H1 (cell line): Measurements from ENCODE around the gene LCE3C. TPM values are rescaled to one million over a fixed set of nuclear protein-coding genes. Genes with fewer than 3 reads are reported as not detected.

Experiments
- CTCF ChIA-PET: fragments of 300-600 bp; sonication (Branson Sonifier 250); formaldehyde crosslinking; loops from one replicate; lab custom pipeline; 2021; ENCODE audit not compliant: partially characterized antibody; lab: Charles Lee
- POLR2A ChIA-PET: fragments of 300-600 bp; sonication (Branson Sonifier 250); formaldehyde crosslinking; loops from one replicate; lab custom pipeline; 2021; ENCODE audit warnings: inconsistent platforms; ENCODE audit not compliant: partially characterized antibody; lab: Charles Lee
- DNase-seq, 2 experiments: peaks; one replicate each; pipeline versions ENCODE4 v3.0.0 to v3.0.0-alpha.2; 2010 to 2022; ENCODE audit warnings: low spot score in 2 of 2, low read depth in 1 of 2, mixed read lengths in 1 of 2
- FAIRE-seq: peaks from 2 replicates; lab custom pipeline; 2011; peaks lifted over from hg19 to GRCh38; lab: Jason Lieb, UNC
- H2AFZ ChIP-seq: 2 replicates; pipeline ENCODE4 v1.8.1; 2012; ENCODE audit warnings: low read length, inconsistent platforms
- H2AK5ac ChIP-seq: 2 replicates; pipeline ENCODE4 v1.6.1; 2013; ENCODE audit warnings: low read depth, low read length
- H2BK120ac ChIP-seq: replicated peaks from 2 replicates; pipeline ENCODE3; 2013; ENCODE audit warnings: low read depth, low read length, inconsistent platforms
- H2BK12ac ChIP-seq: 2 replicates; pipeline ENCODE4 v1.6.1; 2013; ENCODE audit warnings: low read depth, low read length
- H2BK15ac ChIP-seq: 2 replicates; pipeline ENCODE4 v1.6.1; 2013; ENCODE audit warnings: low read length
- H2BK20ac ChIP-seq: 2 replicates; pipeline ENCODE4 v1.6.1; 2013; ENCODE audit warnings: low read length
- H2BK5ac ChIP-seq: 2 replicates; pipeline ENCODE4 v1.6.1; 2013; ENCODE audit warnings: low read depth, low read length
- H3K14ac ChIP-seq: 2 replicates; pipeline ENCODE4 v1.6.1; 2013; ENCODE audit warnings: inconsistent platforms; ENCODE audit not compliant: insufficient read length
- H3K18ac ChIP-seq: 2 replicates; pipeline ENCODE4 v1.6.1; 2013; ENCODE audit warnings: low read length; ENCODE audit errors: extremely low read depth
- H3K23ac ChIP-seq: 2 replicates; pipeline ENCODE4 v1.6.1; 2013; ENCODE audit warnings: inconsistent platforms; ENCODE audit not compliant: insufficient read length
- H3K23me2 ChIP-seq: 2 replicates; pipeline ENCODE4 v1.6.1; 2013; ENCODE audit warnings: low read depth, low read length
- H3K27ac ChIP-seq: 2 replicates; pipeline ENCODE4 v1.6.1; 2011; ENCODE audit warnings: low read depth, low read length, inconsistent platforms
- H3K27me3 ChIP-seq, 4 experiments: replicated peaks in 1 of 4; 1 replicate in 1 of 4; 2 replicates in 3 of 4; pipeline versions ENCODE4 v1.6.1 to v1.8.1; 2011 to 2013; ENCODE audit warnings: low read length in 3 of 4, mild to moderate bottlenecking in 3 of 4, inconsistent platforms in 2 of 4, mixed read lengths in 2 of 4, moderate library complexity in 1 of 4; ENCODE audit not compliant: control insufficient read depth in 3 of 4, insufficient read depth in 3 of 4; ENCODE audit errors: extremely low read depth in 1 of 4
- H3K36me3 ChIP-seq, 4 experiments: 2 replicates each; pipeline versions ENCODE4 v1.6.1 to v1.8.1; 2011 to 2013; ENCODE audit warnings: mild to moderate bottlenecking in 4 of 4, low read length in 3 of 4, moderate library complexity in 2 of 4, control low read depth in 1 of 4, inconsistent platforms in 1 of 4; ENCODE audit not compliant: insufficient read depth in 4 of 4, control insufficient read depth in 2 of 4
- H3K4ac ChIP-seq: replicated peaks from 2 replicates; pipeline ENCODE3; 2013; ENCODE audit warnings: low read length, low read depth, mixed read lengths, inconsistent platforms; ENCODE audit not compliant: insufficient read length
- H3K4me1 ChIP-seq, 4 experiments: replicated peaks in 1 of 4; 1 replicate in 1 of 4; 2 replicates in 3 of 4; pipeline versions ENCODE4 v1.6.1 to v1.8.1; 2011 to 2013; ENCODE audit warnings: low read length in 3 of 4, inconsistent platforms in 2 of 4, mixed read lengths in 1 of 4; ENCODE audit not compliant: insufficient read depth in 4 of 4, control insufficient read depth in 3 of 4
- H3K4me2 ChIP-seq, 2 experiments: 2 replicates each; pipeline versions ENCODE4 v1.6.1 to v1.8.1; 2011 to 2013; ENCODE audit warnings: low read depth in 2 of 2, low read length in 2 of 2, control low read depth in 1 of 2, inconsistent platforms in 1 of 2, mild to moderate bottlenecking in 1 of 2; ENCODE audit not compliant: insufficient read depth in 1 of 2
- H3K4me3 ChIP-seq, 4 experiments: fragments of 200-600, 300-600 bp in 1 of 4; sonication (generic), shearing (Covaris generic), sonication (Bioruptor Twin) in 1 of 4; 2 replicates each; pipeline versions ENCODE4 v1.5.1 to v1.8.1; 2011 to 2016; ENCODE audit warnings: low read length in 4 of 4, low read depth in 3 of 4, control low read depth in 2 of 4, inconsistent platforms in 2 of 4, mild to moderate bottlenecking in 2 of 4, mixed read lengths in 1 of 4, moderate library complexity in 1 of 4; ENCODE audit not compliant: insufficient read depth in 2 of 4; ENCODE audit errors: extremely low read depth in 1 of 4
- H3K56ac ChIP-seq: replicated peaks from 2 replicates; pipeline ENCODE3; 2013; ENCODE audit warnings: low read depth, mild to moderate bottlenecking, mixed read lengths, low read length, inconsistent platforms; ENCODE audit not compliant: insufficient read length
- H3K79me1 ChIP-seq: 2 replicates; pipeline ENCODE4 v1.6.1; 2013; ENCODE audit warnings: low read depth, low read length, control low read depth
- H3K79me2 ChIP-seq, 2 experiments: 2 replicates each; pipeline versions ENCODE4 v1.6.1 to v1.8.1; 2012 to 2013; ENCODE audit warnings: low read length in 2 of 2, mild to moderate bottlenecking in 2 of 2, inconsistent platforms in 1 of 2; ENCODE audit not compliant: insufficient read depth in 2 of 2, control insufficient read depth in 1 of 2
- H3K9ac ChIP-seq, 4 experiments: replicated peaks in 1 of 4; 1 replicate in 1 of 4; 2 replicates in 3 of 4; pipeline versions ENCODE4 v1.6.1 to v1.8.1; 2011 to 2013; ENCODE audit warnings: low read depth in 3 of 4, low read length in 3 of 4, control low read depth in 2 of 4, mild to moderate bottlenecking in 2 of 4, moderate library complexity in 2 of 4, inconsistent platforms in 1 of 4; ENCODE audit errors: extremely low read depth in 1 of 4
- H3K9me3 ChIP-seq, 2 experiments: 2 replicates each; pipeline versions ENCODE4 v1.6.1 to v1.8.1; 2012 to 2013; ENCODE audit warnings: mild to moderate bottlenecking in 2 of 2, moderate library complexity in 2 of 2, control low read depth in 1 of 2, inconsistent platforms in 1 of 2, low read depth in 1 of 2, low read length in 1 of 2, mixed read lengths in 1 of 2; ENCODE audit not compliant: insufficient read depth in 2 of 2
- H4K20me1 ChIP-seq, 2 experiments: replicated peaks in 1 of 2; 2 replicates each; pipeline versions ENCODE3 to v1.8.1; 2011 to 2013; ENCODE audit warnings: inconsistent platforms in 2 of 2, low read length in 2 of 2, mild to moderate bottlenecking in 1 of 2; ENCODE audit not compliant: insufficient read depth in 2 of 2, control insufficient read depth in 1 of 2
- H4K5ac ChIP-seq: 2 replicates; pipeline ENCODE4 v1.6.1; 2013; ENCODE audit warnings: low read length, low read depth, mixed read lengths, inconsistent platforms; ENCODE audit not compliant: insufficient read length
- H4K8ac ChIP-seq: 2 replicates; pipeline ENCODE4 v1.8.0; 2013; ENCODE audit warnings: mild to moderate bottlenecking, moderate library complexity, low read length, inconsistent platforms; ENCODE audit not compliant: insufficient read depth; ENCODE audit errors: extremely low read depth
- H4K91ac ChIP-seq: replicated peaks from 2 replicates; pipeline ENCODE3; 2013; ENCODE audit warnings: low read length, mixed read lengths, inconsistent platforms; ENCODE audit not compliant: insufficient read length
- BACH1 ChIP-seq: IDR thresholded peaks from 2 replicates; pipeline ENCODE4 v1.6.1; 2012; ENCODE audit warnings: low read length, improper control_type of control experiment
- CBX5 ChIP-seq: fragments of 300-800, 300-1000 bp; sonication (generic); IDR thresholded peaks from 2 replicates; pipeline ENCODE4 v1.7.1; 2016; ENCODE audit warnings: antibody characterized with exemption, low read length, low read depth
- CHD2 ChIP-seq: IDR thresholded peaks from 2 replicates; pipeline ENCODE4 v1.6.1; 2012; ENCODE audit warnings: low read length, improper control_type of control experiment
- EZH2 ChIP-seq: fragments of 200-600 bp; sonication (generic); IDR thresholded peaks from 2 replicates; pipeline ENCODE4 v1.7.1; 2012; ENCODE audit warnings: low read depth, mild to moderate bottlenecking, moderate library complexity, low read length, inconsistent platforms; ENCODE audit not compliant: severe bottlenecking
- GABPA ChIP-seq: IDR thresholded peaks from 2 replicates; pipeline ENCODE4 v1.6.1; 2011; ENCODE audit warnings: mild to moderate bottlenecking, low read length, moderate library complexity, borderline replicate concordance; ENCODE audit not compliant: insufficient read depth
- HDAC6 ChIP-seq: IDR thresholded peaks from one replicate; pipeline ENCODE4 v1.7.1; 2012; ENCODE audit warnings: low read depth, mild to moderate bottlenecking, inconsistent platforms, low read length, moderate library complexity
- JUND ChIP-seq: IDR thresholded peaks from 2 replicates; pipeline ENCODE4 v1.6.1; 2011; ENCODE audit warnings: mild to moderate bottlenecking, improper control_type of control experiment, low read length
- NRF1 ChIP-seq: IDR thresholded peaks from 2 replicates; pipeline ENCODE4 v1.6.1; 2011; ENCODE audit warnings: mild to moderate bottlenecking, low read depth, low read length, improper control_type of control experiment
- RXRA ChIP-seq: IDR thresholded peaks from 2 replicates; pipeline ENCODE4 v1.6.1; 2011; ENCODE audit warnings: low read depth, mild to moderate bottlenecking, low read length, moderate library complexity; ENCODE audit not compliant: insufficient read depth
- SIRT6 ChIP-seq: IDR thresholded peaks from one replicate; pipeline ENCODE4 v1.7.1; 2012; ENCODE audit warnings: low read length, inconsistent platforms
- SP1 ChIP-seq: IDR thresholded peaks from 2 replicates; pipeline ENCODE4 v1.6.1; 2011; ENCODE audit warnings: low read depth, low read length
- SP2 ChIP-seq: IDR thresholded peaks from 2 replicates; pipeline ENCODE4 v1.6.1; 2012; ENCODE audit warnings: mild to moderate bottlenecking, low read length, inconsistent platforms
- SUZ12 ChIP-seq: fragments of 200-600 bp; sonication (generic); IDR thresholded peaks from 2 replicates; pipeline ENCODE4 v1.6.1; 2012; ENCODE audit warnings: mild to moderate bottlenecking, inconsistent platforms, low read length, moderate library complexity, mixed read lengths
- TAF1 ChIP-seq: IDR thresholded peaks from 2 replicates; pipeline ENCODE4 v1.6.1; 2011; ENCODE audit warnings: mild to moderate bottlenecking, low read depth, low read length
- TEAD4 ChIP-seq: IDR thresholded peaks from 2 replicates; pipeline ENCODE4 v1.6.1; 2012; ENCODE audit warnings: low read depth, low read length, inconsistent platforms, mixed read lengths
- WGBS, 2 experiments: shearing (Covaris generic) in 1 of 2; methylation state at CpG; one replicate each; pipeline versions ENCODE4 v1.1.6 to v1.1.7; 2013 to 2015; ENCODE audit warnings: low lambda C conversion rate in 2 of 2, mixed read lengths in 2 of 2, inconsistent platforms in 1 of 2, low coverage in 1 of 2, missing lambda C conversion rate in 1 of 2; ENCODE audit not compliant: insufficient replicate concordance in 2 of 2, insufficient coverage in 1 of 2, insufficient read length in 1 of 2; ENCODE audit errors: extremely low coverage in 1 of 2, missing lambda C conversion rate in 1 of 2; 5-methylcytosine and 5-hydroxymethylcytosine counted together
- polyA plus RNA-seq, 7 experiments: library from polyadenylated mRNA; depleted of rRNA in 3 of 7; stranded (reverse) in 5 of 7; unstranded in 2 of 7; fragments of >200 nt in 5 of 7; fragments of 200-250 nt in 2 of 7; gene quantifications; 1 replicate in 5 of 7; 2 replicates in 1 of 7; 4 replicates in 1 of 7; pipeline versions ENCODE4 v1.2.1 to v1.2.3, GENCODE V29; 2011 to 2013; ENCODE audit warnings: missing spikeins in 2 of 7, mixed read lengths in 2 of 7
- total RNA-seq: library from RNA; stranded (reverse); fragmentation: NEBNext Ultra II Directional; extraction: Animal tissue kit (Norgen Biotek cat#: 25700); gene quantifications from 2 replicates; pipeline ENCODE4 v1.2.1, GENCODE V29; 2021

The LCE3C gene
- total and polyA plus RNA-seq, 2 of the 8 experiments (the other 6 are each of a cell fraction or from before 2014, with no cell fraction given), result not detected

DNA sequence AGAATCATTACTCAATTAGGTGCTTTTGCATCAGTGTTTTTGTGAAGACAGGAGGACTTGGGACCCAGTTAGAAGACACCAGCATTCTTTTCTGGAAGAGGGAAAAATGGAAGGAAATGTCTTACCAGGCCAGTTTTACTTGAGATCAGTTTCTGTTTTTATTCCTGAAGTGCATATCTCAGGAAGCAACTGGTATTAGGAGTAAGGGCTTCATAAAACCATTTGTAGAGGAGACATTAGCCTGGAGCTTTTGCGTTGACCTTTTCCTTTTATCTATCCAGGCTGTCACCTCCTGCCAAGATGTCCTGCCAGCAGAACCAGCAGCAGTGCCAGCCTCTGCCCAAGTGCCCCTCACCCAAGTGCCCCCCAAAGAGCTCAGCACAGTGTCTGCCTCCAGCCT, 13.5 kb downstream of the LCE3C start, which contains the start of gene LCE3B:
TSS of gene LCE3B (plus strand) at position 301 of the 400 bp plus-strand sequence. CDS start at position 301, 0 bp downstream.
- Histone ChIP-seq H3K27ac (no peak within 1 kb of the TSS), H3K27me3 (no peaks in the 10 kb centered on the region), H3K23me2 (no peaks in the 10 kb centered on the region), H2BK12ac (no peak within 1 kb of the TSS), H3K9ac (no peak within 1 kb of the TSS), H3K4me1 (no peaks in the 10 kb centered on the region), H3K56ac (no peak within 1 kb of the TSS), H4K5ac (no peak within 1 kb of the TSS), H2BK15ac (no peak within 1 kb of the TSS), H2AK5ac (no peak within 1 kb of the TSS), H2AFZ (no peak within 1 kb of the TSS), H4K20me1 (no peaks in the 10 kb centered on the region), H3K79me2 (no peaks in the 10 kb centered on the region), H3K79me1 (no peaks in the 10 kb centered on the region), H3K36me3 (no peaks in the 10 kb centered on the region), H3K18ac (no peak within 1 kb of the TSS), H3K4me3 (no peak within 1 kb of the TSS), H4K91ac (no peak within 1 kb of the TSS), H2BK5ac (no peak within 1 kb of the TSS), H3K4me2 (no peak within 1 kb of the TSS), H4K8ac (no peak within 1 kb of the TSS), H3K4ac (no peak within 1 kb of the TSS), H3K23ac (no peak within 1 kb of the TSS), H3K14ac (no peak within 1 kb of the TSS), H2BK120ac (no peak within 1 kb of the TSS), H3K9me3 (peaks cover 7 to 12% of the 10 kb centered on the region in 2 experiments; a peak in 2 of 4 replicates), H2BK20ac (no peak within 1 kb of the TSS)
- DNase-seq (no peak), FAIRE-seq (no peak)
- TF ChIP-seq CHD2 (no peak), RXRA (no peak), NRF1 (no peak), TEAD4 (no peak), HDAC6 (no peak), CBX5 (no peak), SIRT6 (no peak), EZH2 (no peak), SUZ12 (no peak), GABPA (no peak), SP1 (no peak), SP2 (no peak), BACH1 (no peak), TAF1 (no peak), JUND (no peak)
- ChIA-PET CTCF (no interaction called here), POLR2A (no interaction called here)
- WGBS, 2 experiments, result no CpG with 5 or more reads among the region's 1 CpG
